SK-N-SH treated with all-trans-retinoic acid at 6 μM for 48 hours (cell line): ENCODE results near the gene PARP9.
"Not testable (repeated sequence)": the region's sequence is repeated elsewhere in the genome, so short reads cannot be mapped to it uniquely, and the experiment has no call there.

Source experiments
- ATAC-seq: fragments of 200-7000 bp; cut with Tn5 transposase; 3 replicates; pipeline ENCODE4 v1.9.1; 2020; ENCODE audit warnings: mild to moderate bottlenecking, moderate library complexity
- ARNTL ChIP-seq: fragments of 450-650 bp; formaldehyde crosslinking; IDR thresholded peaks from 2 replicates; pipeline ENCODE4 v1.5.0; 2020; ENCODE audit warnings: low read depth, mild to moderate bottlenecking, moderate library complexity, borderline replicate concordance
- CREB5 ChIP-seq: fragments of 250-450 bp; sonication (Bioruptor Pico); IDR thresholded peaks from 2 replicates; pipeline ENCODE4 v1.5.1; 2020; ENCODE audit warnings: low read depth, mild to moderate bottlenecking, moderate library complexity
- CSDC2 ChIP-seq: fragments of 250-450 bp; sonication (Bioruptor Pico); IDR thresholded peaks from 2 replicates; pipeline ENCODE4 v1.5.0; 2020; ENCODE audit warnings: mild to moderate bottlenecking, moderate library complexity
- ISL1 ChIP-seq: fragments of 250-450 bp; sonication (Bioruptor Pico); IDR thresholded peaks from 2 replicates; pipeline ENCODE4 v2.1.2; 2022; ENCODE audit warnings: mild to moderate bottlenecking, moderate library complexity
- OSR1 ChIP-seq: fragments of 250-450 bp; sonication (Bioruptor Pico); IDR thresholded peaks from 2 replicates; pipeline ENCODE4 v1.8.0; 2022; ENCODE audit warnings: moderate library complexity, mild to moderate bottlenecking, inconsistent platforms
- PPARA ChIP-seq: fragments of 250-450 bp; sonication (Bioruptor Pico); IDR thresholded peaks from 2 replicates; pipeline ENCODE4 v1.5.0; 2020; ENCODE audit warnings: mild to moderate bottlenecking, borderline replicate concordance
- RARB ChIP-seq: fragments of 250-450 bp; sonication (Bioruptor Pico); IDR thresholded peaks from 2 replicates; pipeline ENCODE4 v1.8.0; 2021; ENCODE audit warnings: mild to moderate bottlenecking, moderate library complexity
- SNAI2 ChIP-seq: fragments of 250-450 bp; sonication (Bioruptor Pico); IDR thresholded peaks from 2 replicates; pipeline ENCODE4 v1.5.0; 2020; ENCODE audit warnings: mild to moderate bottlenecking, moderate library complexity
- TCF4 ChIP-seq: fragments of 250-450 bp; sonication (Bioruptor Pico); IDR thresholded peaks from 2 replicates; pipeline ENCODE4 v1.8.0; 2021; ENCODE audit warnings: mild to moderate bottlenecking, moderate library complexity, borderline replicate concordance
- TOX ChIP-seq: fragments of 250-450 bp; sonication (Bioruptor Pico); IDR thresholded peaks from 2 replicates; pipeline ENCODE4 v1.8.0; 2021; ENCODE audit warnings: mild to moderate bottlenecking, moderate library complexity, borderline replicate concordance
- TSHZ2 ChIP-seq: fragments of 250-450 bp; sonication (Bioruptor Pico); IDR thresholded peaks from 2 replicates; pipeline ENCODE4 v1.5.0; 2020; ENCODE audit warnings: mild to moderate bottlenecking, moderate library complexity
- ZFP30 ChIP-seq: fragments of 450-650 bp; formaldehyde crosslinking; IDR thresholded peaks from 2 replicates; pipeline ENCODE4 v1.5.0; 2022; ENCODE audit warnings: mild to moderate bottlenecking, moderate library complexity
- ZNF565 ChIP-seq: fragments of 450-650 bp; formaldehyde crosslinking; conservative IDR thresholded peaks from 2 replicates; pipeline ENCODE4 v1.5.0; 2020; ENCODE audit warnings: low read depth, mild to moderate bottlenecking, moderate library complexity
- ZNF70 ChIP-seq: fragments of 450-650 bp; formaldehyde crosslinking; IDR thresholded peaks from 2 replicates; pipeline ENCODE4 v1.5.0; 2020; ENCODE audit warnings: mild to moderate bottlenecking, moderate library complexity
- ZNF8 ChIP-seq: fragments of 450-650 bp; formaldehyde crosslinking; IDR thresholded peaks from 2 replicates; pipeline ENCODE4 v1.5.0; 2020; ENCODE audit warnings: mild to moderate bottlenecking, moderate library complexity
- TF ChIP-seq, protein P1 (sequence below): fragments of 250-450 bp; sonication (Bioruptor Pico); IDR thresholded peaks from 2 replicates; pipeline ENCODE4 v1.5.1; 2021; ENCODE audit warnings: mild to moderate bottlenecking, moderate library complexity
- TF ChIP-seq, protein P2 (sequence below): fragments of 250-450 bp; sonication (Bioruptor Pico); IDR thresholded peaks from 2 replicates; pipeline ENCODE4 v1.8.0; 2021; ENCODE audit warnings: low read depth, mild to moderate bottlenecking, moderate library complexity, borderline replicate concordance
- TF ChIP-seq, protein P3 (sequence below): fragments of 250-450 bp; sonication (Bioruptor Pico); IDR thresholded peaks from 2 replicates; pipeline ENCODE4 v1.8.0; 2020; ENCODE audit warnings: mild to moderate bottlenecking, moderate library complexity, borderline replicate concordance

Gene PARP9

GRCh38 chr3:122576174-122576940 lies 12.3 kb upstream of the PARP9 start:
- no peak for ATAC-seq
- TF ChIP-seq PPARA (CRISPR knock-in tag), result no peak
- TF ChIP-seq RARB (CRISPR knock-in tag), result no peak
- TF ChIP-seq TOX, result no peak
- no peak for TF ChIP-seq ZNF70 (CRISPR knock-in tag)
- TF ChIP-seq ZFP30, result no peak
- TF ChIP-seq ARNTL (CRISPR knock-in tag), result no peak
- TF ChIP-seq SNAI2 (CRISPR knock-in tag), result no peak
- no peak for TF ChIP-seq ISL1 (CRISPR knock-in tag)
- TF ChIP-seq, protein P1, sequence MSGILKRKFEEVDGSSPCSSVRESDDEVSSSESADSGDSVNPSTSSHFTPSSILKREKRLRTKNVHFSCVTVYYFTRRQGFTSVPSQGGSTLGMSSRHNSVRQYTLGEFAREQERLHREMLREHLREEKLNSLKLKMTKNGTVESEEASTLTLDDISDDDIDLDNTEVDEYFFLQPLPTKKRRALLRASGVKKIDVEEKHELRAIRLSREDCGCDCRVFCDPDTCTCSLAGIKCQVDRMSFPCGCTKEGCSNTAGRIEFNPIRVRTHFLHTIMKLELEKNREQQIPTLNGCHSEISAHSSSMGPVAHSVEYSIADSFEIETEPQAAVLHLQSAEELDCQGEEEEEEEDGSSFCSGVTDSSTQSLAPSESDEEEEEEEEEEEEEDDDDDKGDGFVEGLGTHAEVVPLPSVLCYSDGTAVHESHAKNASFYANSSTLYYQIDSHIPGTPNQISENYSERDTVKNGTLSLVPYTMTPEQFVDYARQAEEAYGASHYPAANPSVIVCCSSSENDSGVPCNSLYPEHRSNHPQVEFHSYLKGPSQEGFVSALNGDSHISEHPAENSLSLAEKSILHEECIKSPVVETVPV (CRISPR knock-in tag), result no peak

- ATAC-seq, result peak; percentile 30
- no peak for TF ChIP-seq CSDC2 (CRISPR knock-in tag)
- no peak for TF ChIP-seq ZNF565 (CRISPR knock-in tag)
- no peak for TF ChIP-seq CREB5
- no peak for TF ChIP-seq ZNF8 (CRISPR knock-in tag)
Measured at GRCh38 chr3:122572940-122573412, 8.9 kb upstream of the PARP9 start.

- ATAC-seq, result no peak
- TF ChIP-seq TSHZ2 (no peak), CSDC2 (CRISPR knock-in tag) (no peak), RARB (CRISPR knock-in tag) (no peak), ZNF8 (CRISPR knock-in tag) (no peak), TOX (no peak), PPARA (CRISPR knock-in tag) (no peak), TCF4 (no peak), OSR1 (no peak)
- TF ChIP-seq, protein P1 (CRISPR knock-in tag), result no peak
- TF ChIP-seq, protein P2, sequence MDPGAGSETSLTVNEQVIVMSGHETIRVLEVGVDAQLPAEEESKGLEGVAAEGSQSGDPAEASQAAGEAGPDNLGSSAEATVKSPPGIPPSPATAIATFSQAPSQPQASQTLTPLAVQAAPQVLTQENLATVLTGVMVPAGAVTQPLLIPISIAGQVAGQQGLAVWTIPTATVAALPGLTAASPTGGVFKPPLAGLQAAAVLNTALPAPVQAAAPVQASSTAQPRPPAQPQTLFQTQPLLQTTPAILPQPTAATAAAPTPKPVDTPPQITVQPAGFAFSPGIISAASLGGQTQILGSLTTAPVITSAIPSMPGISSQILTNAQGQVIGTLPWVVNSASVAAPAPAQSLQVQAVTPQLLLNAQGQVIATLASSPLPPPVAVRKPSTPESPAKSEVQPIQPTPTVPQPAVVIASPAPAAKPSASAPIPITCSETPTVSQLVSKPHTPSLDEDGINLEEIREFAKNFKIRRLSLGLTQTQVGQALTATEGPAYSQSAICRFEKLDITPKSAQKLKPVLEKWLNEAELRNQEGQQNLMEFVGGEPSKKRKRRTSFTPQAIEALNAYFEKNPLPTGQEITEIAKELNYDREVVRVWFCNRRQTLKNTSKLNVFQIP (CRISPR knock-in tag), result no peak
- TF ChIP-seq, protein P3, sequence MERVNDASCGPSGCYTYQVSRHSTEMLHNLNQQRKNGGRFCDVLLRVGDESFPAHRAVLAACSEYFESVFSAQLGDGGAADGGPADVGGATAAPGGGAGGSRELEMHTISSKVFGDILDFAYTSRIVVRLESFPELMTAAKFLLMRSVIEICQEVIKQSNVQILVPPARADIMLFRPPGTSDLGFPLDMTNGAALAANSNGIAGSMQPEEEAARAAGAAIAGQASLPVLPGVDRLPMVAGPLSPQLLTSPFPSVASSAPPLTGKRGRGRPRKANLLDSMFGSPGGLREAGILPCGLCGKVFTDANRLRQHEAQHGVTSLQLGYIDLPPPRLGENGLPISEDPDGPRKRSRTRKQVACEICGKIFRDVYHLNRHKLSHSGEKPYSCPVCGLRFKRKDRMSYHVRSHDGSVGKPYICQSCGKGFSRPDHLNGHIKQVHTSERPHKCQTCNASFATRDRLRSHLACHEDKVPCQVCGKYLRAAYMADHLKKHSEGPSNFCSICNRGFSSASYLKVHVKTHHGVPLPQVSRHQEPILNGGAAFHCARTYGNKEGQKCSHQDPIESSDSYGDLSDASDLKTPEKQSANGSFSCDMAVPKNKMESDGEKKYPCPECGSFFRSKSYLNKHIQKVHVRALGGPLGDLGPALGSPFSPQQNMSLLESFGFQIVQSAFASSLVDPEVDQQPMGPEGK, result no peak
- TF ChIP-seq, all 23 proteins: peak for 0
Measured at GRCh38 chr3:122568755-122569154, 4.7 kb upstream of the PARP9 start.

GRCh38 chr3:122568131-122568530 lies 4.0 kb upstream of the PARP9 start:
- not testable (repeated sequence) for ATAC-seq
